Measurements from ENCODE around the gene FUBP1. TPM values are rescaled to one million over a fixed set of nuclear protein-coding genes. Genes with fewer than 3 reads are reported as not detected.

Gene FUBP1
- total and polyA plus RNA-seq, 9 of the 15 experiments (the other 6 are each of a cell fraction or from before 2014, with no cell fraction given), result 104 to 294 (median 213) TPM

DNA sequence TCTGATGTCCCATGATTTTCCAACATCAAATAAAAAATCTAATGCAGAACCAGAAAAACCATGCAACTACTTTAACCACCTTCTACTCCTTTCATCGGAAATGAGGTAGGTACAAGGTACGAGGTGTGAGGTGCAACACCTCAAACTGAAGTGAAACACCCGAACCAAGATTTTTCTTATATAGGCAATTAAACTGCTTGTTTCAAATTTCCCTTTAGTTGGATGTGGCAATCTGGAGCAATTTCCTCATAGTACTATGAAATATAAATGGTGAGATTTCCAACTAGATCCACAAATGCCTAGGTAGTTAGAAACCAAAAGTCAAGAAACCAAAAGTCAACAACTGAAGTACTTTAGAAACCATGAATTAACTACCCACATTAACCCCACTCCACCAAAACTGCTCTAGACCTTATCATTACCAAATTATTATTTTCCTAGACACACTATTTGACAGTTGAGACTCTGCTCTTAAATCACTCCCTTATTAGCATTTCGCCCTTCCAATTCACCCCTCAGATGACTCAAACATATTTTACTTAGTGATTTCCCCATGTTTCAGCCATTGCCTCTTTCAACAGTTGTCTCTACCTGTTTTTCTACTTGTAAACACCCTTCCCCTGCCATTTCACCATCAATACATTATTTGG, 37.8 kb downstream of the FUBP1 start (continued):
- no peak for TF ChIP-seq ELF1 (tag; IDR thresholded peaks at IDR 0.05)
- no peak for TF ChIP-seq CHD2 (IDR thresholded peaks at IDR 0.05; ENCODE audit: low read depth, low read length)
- TF ChIP-seq, protein P1, sequence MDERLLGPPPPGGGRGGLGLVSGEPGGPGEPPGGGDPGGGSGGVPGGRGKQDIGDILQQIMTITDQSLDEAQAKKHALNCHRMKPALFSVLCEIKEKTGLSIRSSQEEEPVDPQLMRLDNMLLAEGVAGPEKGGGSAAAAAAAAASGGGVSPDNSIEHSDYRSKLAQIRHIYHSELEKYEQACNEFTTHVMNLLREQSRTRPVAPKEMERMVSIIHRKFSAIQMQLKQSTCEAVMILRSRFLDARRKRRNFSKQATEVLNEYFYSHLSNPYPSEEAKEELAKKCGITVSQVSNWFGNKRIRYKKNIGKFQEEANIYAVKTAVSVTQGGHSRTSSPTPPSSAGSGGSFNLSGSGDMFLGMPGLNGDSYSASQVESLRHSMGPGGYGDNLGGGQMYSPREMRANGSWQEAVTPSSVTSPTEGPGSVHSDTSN (CRISPR knock-in tag; IDR thresholded peaks at IDR 0.05; ENCODE audit: low read depth), result no peak
- TF ChIP-seq, protein P1 (tag; conservative IDR thresholded peaks at IDR 0.05; ENCODE audit: low read depth), result no peak
- TF ChIP-seq POLR2A (conservative IDR thresholded peaks at IDR 0.05), result peak; percentile 48; the same call in 1 of the 2 replicates

DNA sequence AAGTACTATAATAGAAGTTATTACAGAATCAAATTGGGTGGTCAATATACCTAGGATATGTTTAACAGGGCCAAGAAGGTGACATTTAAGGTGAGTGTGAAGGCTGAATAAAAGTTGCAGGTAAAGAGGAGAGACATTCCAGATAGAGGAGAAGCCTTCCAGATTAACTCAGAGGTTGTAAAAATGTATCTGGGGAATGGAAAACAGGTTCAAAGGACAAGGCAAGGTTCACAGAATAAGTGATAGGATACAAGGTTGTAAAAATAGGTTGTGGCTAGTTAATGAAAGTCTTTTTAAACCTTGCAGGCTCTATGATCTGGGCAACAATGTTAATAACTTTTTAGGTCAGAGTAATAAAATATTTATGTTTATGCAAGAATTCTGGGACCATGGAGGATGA, 40.2 kb downstream of the FUBP1 start:
- FAIRE-seq (no peak), ATAC-seq (no peak), DNase-seq (ENCODE audit: extremely low read depth in 1 of 4, low spot score in 3 of 4) (no peak)
- no peak overlapping the region for H3K4me3 ChIP-seq
- H3K27ac ChIP-seq (ENCODE audit: extremely low read depth, low read depth, low read length), result no peak overlapping the region
- intact Hi-C loops (cut with micrococcal nuclease), result no loop called here
- H3K27me3 ChIP-seq (ENCODE audit: control insufficient read depth in 2 of 2, insufficient read depth in 2 of 2, low read length in 2 of 2), result no peaks in the 10 kb centered on the region
- H3K79me2 ChIP-seq (ENCODE audit: control insufficient read depth, insufficient read depth, low read length), result no peaks in the 10 kb centered on the region
- no peaks in the 10 kb centered on the region for H4K20me1 ChIP-seq (replicated peaks; ENCODE audit: control insufficient read depth, insufficient read depth, low read length)
- H3K9ac ChIP-seq (ENCODE audit: insufficient read depth in 1 of 2, low read depth in 2 of 2, low read length in 2 of 2), result no peak overlapping the region
- in situ Hi-C loops (cut with MboI), result no loop called here
- no peaks in the 10 kb centered on the region for H3K9me1 ChIP-seq (ENCODE audit: control insufficient read depth, insufficient read depth, low read length)
- no peak overlapping the region for H2AFZ ChIP-seq (ENCODE audit: low read depth, low read length)
- H3K9me3 ChIP-seq (replicated peaks; ENCODE audit: control insufficient read depth, insufficient read depth, low read depth, low read length), result no peaks in the 10 kb centered on the region
- CTCF ChIA-PET (ENCODE audit: low intra/inter-chr PET ratio), result no interaction called here
- peaks cover 8% of the 10 kb centered on the region; the same call in 1 of the 3 replicates for H3K36me3 ChIP-seq (ENCODE audit: control insufficient read depth, insufficient read depth, low read length)
- no peak overlapping the region for H3K4me2 ChIP-seq (ENCODE audit: insufficient read depth, low read length)
- TF ChIP-seq, protein P2, sequence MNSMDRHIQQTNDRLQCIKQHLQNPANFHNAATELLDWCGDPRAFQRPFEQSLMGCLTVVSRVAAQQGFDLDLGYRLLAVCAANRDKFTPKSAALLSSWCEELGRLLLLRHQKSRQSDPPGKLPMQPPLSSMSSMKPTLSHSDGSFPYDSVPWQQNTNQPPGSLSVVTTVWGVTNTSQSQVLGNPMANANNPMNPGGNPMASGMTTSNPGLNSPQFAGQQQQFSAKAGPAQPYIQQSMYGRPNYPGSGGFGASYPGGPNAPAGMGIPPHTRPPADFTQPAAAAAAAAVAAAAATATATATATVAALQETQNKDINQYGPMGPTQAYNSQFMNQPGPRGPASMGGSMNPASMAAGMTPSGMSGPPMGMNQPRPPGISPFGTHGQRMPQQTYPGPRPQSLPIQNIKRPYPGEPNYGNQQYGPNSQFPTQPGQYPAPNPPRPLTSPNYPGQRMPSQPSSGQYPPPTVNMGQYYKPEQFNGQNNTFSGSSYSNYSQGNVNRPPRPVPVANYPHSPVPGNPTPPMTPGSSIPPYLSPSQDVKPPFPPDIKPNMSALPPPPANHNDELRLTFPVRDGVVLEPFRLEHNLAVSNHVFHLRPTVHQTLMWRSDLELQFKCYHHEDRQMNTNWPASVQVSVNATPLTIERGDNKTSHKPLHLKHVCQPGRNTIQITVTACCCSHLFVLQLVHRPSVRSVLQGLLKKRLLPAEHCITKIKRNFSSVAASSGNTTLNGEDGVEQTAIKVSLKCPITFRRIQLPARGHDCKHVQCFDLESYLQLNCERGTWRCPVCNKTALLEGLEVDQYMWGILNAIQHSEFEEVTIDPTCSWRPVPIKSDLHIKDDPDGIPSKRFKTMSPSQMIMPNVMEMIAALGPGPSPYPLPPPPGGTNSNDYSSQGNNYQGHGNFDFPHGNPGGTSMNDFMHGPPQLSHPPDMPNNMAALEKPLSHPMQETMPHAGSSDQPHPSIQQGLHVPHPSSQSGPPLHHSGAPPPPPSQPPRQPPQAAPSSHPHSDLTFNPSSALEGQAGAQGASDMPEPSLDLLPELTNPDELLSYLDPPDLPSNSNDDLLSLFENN (IDR thresholded peaks at IDR 0.05; ENCODE audit: low read depth in 2 of 2, low read length in 2 of 2), result no peak
- no peak for TF ChIP-seq NCOR1 (IDR thresholded peaks at IDR 0.05)
- no peak for TF ChIP-seq ZNF24 (IDR thresholded peaks at IDR 0.05)
- no peak for TF ChIP-seq MCM5 (IDR thresholded peaks at IDR 0.05; ENCODE audit: low read depth)
- TF ChIP-seq ETS2 (tag; IDR thresholded peaks at IDR 0.05; ENCODE audit: borderline replicate concordance, poor library complexity, severe bottlenecking), result no peak
- TF ChIP-seq SIX5 (IDR thresholded peaks at IDR 0.05; ENCODE audit: borderline replicate concordance in 1 of 2, insufficient read depth in 1 of 2, low read depth in 1 of 2, low read length in 2 of 2), result no peak
- no peak for TF ChIP-seq MAFG (tag; conservative IDR thresholded peaks at IDR 0.05)
- TF ChIP-seq DPF2 (IDR thresholded peaks at IDR 0.05), result no peak
- no peaks in the 10 kb centered on the region for H3K4me1 ChIP-seq (replicated peaks in 1 of 2; ENCODE audit: control insufficient read depth in 2 of 2, insufficient read depth in 2 of 2, low read length in 2 of 2)
- no TSS peak for BruUV-seq (replicated peaks)
- POLR2A ChIA-PET, result no interaction called here
